ENCODE measurements around the gene TPCN1.
A peak's percentile ranks its signal among the peaks of the same experiment; 100 is the strongest.

The TPCN1 gene

DNA sequence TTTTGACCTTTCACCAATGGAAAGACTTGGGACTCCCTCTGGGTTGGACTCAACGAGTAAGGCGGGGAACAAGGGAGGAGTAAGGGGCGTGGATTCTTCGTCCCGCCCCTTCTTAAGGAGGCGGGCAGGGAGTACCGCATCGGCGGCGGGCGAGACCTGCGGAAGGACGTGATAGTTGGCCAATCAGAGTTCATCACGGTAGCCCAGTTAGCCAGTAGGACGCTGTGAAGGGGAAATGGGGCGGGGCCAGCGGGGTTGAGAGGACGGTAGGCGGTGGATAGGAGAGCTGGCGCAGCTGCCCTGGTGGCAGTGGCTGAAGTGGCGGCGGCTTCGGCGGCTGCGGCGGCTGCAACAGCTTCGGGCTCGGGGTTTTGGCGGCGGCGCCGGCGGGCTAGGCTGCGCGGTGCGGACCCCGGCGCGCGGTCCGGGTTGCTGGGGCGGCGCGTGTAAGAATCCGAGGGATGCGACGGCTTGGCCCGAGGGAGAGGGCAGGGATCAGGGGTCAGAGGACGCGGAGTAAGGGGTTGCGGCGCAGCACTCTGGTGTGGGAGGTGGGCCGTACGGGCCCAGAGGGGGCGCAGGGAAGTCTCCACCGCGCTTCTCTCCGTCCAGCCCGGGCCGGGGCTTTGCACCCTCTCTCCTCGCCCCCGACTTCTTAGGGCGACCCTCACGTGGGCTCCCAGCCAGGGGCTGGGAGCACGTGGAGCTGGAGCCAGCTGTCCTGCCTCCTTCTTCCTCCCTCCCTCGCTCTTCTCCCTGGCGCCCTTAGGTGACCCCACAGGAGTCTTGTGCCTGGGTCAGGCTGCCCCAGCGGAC is at the start of gene TPCN1:
Gene TPCN1, plus strand, starts transcription at position 284 of the 816 bp plus-strand sequence. CDS start 5,389 bp downstream, outside the sequence.
- in situ Hi-C loops (cut with HindIII; ENCODE audit: low pct_ligation_motif_present, low sequenced_read_pairs) = no loop called here
- TF ChIP-seq CTCF (IDR thresholded peaks at IDR 0.05; ENCODE audit: low read depth, low read length, missing control alignments) = no peak
- H3K27ac ChIP-seq = peak within 1 kb of the TSS; percentile 86
- H3K27me3 ChIP-seq (replicated peaks) = no peaks in the 10 kb centered on the region
- no peaks in the 10 kb centered on the region for H3K36me3 ChIP-seq (replicated peaks)
- H3K4me3 ChIP-seq (ENCODE audit: low read depth, low read length) = peak within 1 kb of the TSS; percentile 93
- DNase-seq = peak; percentile 100

DNA sequence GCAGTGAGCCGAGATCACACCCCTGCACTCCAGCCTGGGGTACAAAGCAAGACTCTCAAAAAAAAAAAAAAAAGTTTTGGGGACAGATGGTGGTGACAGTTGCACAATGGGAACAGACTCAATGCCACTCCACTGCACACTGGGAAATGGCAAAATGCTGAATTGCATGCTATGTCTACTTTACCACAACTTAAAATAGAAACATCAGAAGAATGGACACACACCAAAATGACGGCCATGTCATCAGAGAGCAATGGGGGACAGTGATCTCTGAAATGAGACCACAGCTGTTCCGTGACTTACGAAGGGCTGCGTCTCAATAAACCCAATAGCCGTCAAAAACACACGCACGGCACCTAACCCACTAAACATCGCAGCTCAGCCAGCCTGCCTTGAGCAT is 49.7 kb upstream of the TPCN1 start:
- Histone ChIP-seq H3K4me3 (ENCODE audit: low read depth, low read length) (no peak overlapping the region), H3K27me3 (replicated peaks) (no peaks in the 10 kb centered on the region), H3K36me3 (replicated peaks) (peaks cover 68% of the 10 kb centered on the region), H3K27ac (no peak overlapping the region)
- in situ Hi-C loops (cut with HindIII; ENCODE audit: low pct_ligation_motif_present, low sequenced_read_pairs) = loop anchor here (25.0 kb wide), 1 partner anchor 134 kb away; no protein-coding TSS in a partner anchor
- TF ChIP-seq CTCF (IDR thresholded peaks at IDR 0.05; ENCODE audit: low read depth, low read length, missing control alignments) = no peak
- no peak for DNase-seq

GRCh38 chr12:113172185-113172584 is 49.1 kb upstream of the TPCN1 start:
- H3K4me3 ChIP-seq (ENCODE audit: low read depth, low read length) = no peak overlapping the region
- peaks cover 73% of the 10 kb centered on the region for H3K36me3 ChIP-seq (replicated peaks)
- in situ Hi-C loops (cut with HindIII; ENCODE audit: low pct_ligation_motif_present, low sequenced_read_pairs) = loop anchor here (25.0 kb wide), 1 partner anchor 135 kb away; no protein-coding TSS in a partner anchor
- no peaks in the 10 kb centered on the region for H3K27me3 ChIP-seq (replicated peaks)
- no peak for DNase-seq
- TF ChIP-seq CTCF (IDR thresholded peaks at IDR 0.05; ENCODE audit: low read depth, low read length, missing control alignments) = no peak
- H3K27ac ChIP-seq = no peak overlapping the region

GRCh38 chr12:113173081-113173698 is 48.1 kb upstream of the TPCN1 start:
- no peak for DNase-seq
- Histone ChIP-seq H3K27ac (no peak overlapping the region), H3K36me3 (replicated peaks) (peaks cover 81% of the 10 kb centered on the region), H3K4me3 (ENCODE audit: low read depth, low read length) (no peak overlapping the region), H3K27me3 (replicated peaks) (no peaks in the 10 kb centered on the region)
- TF ChIP-seq CTCF (IDR thresholded peaks at IDR 0.05; ENCODE audit: low read depth, low read length, missing control alignments) = no peak
- in situ Hi-C loops (cut with HindIII; ENCODE audit: low pct_ligation_motif_present, low sequenced_read_pairs) = loop anchor here (25.0 kb wide), 1 partner anchor 136 kb away; no protein-coding TSS in a partner anchor

- TF ChIP-seq CTCF (IDR thresholded peaks at IDR 0.05; ENCODE audit: low read depth, low read length, missing control alignments) = peak; percentile 99
These were observed 46.5 kb upstream of the TPCN1 start for GRCh38 chr12:113174461-113175384.

More at GRCh38 chr12:113174461-113175384, 46.5 kb upstream of the TPCN1 start:
- Histone ChIP-seq H3K27me3 (replicated peaks) (no peaks in the 10 kb centered on the region), H3K36me3 (replicated peaks) (peaks cover 76% of the 10 kb centered on the region), H3K27ac (no peak overlapping the region), H3K4me3 (ENCODE audit: low read depth, low read length) (no peak overlapping the region)
- DNase-seq = peak; percentile 60
- in situ Hi-C loops (cut with HindIII; ENCODE audit: low pct_ligation_motif_present, low sequenced_read_pairs) = loop anchor here (25.0 kb wide), 1 partner anchor 137 kb away; no protein-coding TSS in a partner anchor
